ENCODE measurements around the gene LIMS3.
"Not testable (repeated sequence)": the region's sequence is repeated elsewhere in the genome, so short reads cannot be mapped to it uniquely, and the experiment has no call there.

Gene LIMS3

GRCh38 chr2:109910789-109911188, 12.3 kb downstream of the LIMS3 start:
- not testable (repeated sequence) for H3K27me3 ChIP-seq (ENCODE audit: insufficient read depth, low read depth, severe bottlenecking); H3K9me3 ChIP-seq (ENCODE audit: severe bottlenecking); DNase-seq; H3K27ac ChIP-seq; H3K36me3 ChIP-seq; H3K4me3 ChIP-seq (ENCODE audit: low read depth, low read length)

- not testable (repeated sequence) for DNase-seq; H3K9me3 ChIP-seq (ENCODE audit: severe bottlenecking); H3K4me3 ChIP-seq (ENCODE audit: low read depth, low read length); H3K27me3 ChIP-seq (ENCODE audit: insufficient read depth, low read depth, severe bottlenecking); H3K27ac ChIP-seq; H3K36me3 ChIP-seq
Observed at GRCh38 chr2:109913911-109914310, 15.4 kb downstream of the LIMS3 start.

GRCh38 chr2:109914552-109914951, 16.1 kb downstream of the LIMS3 start:
- H3K36me3 ChIP-seq; H3K9me3 ChIP-seq (ENCODE audit: severe bottlenecking); H3K4me3 ChIP-seq (ENCODE audit: low read depth, low read length); DNase-seq; H3K27me3 ChIP-seq (ENCODE audit: insufficient read depth, low read depth, severe bottlenecking); H3K27ac ChIP-seq: not testable (repeated sequence)

- not testable (repeated sequence) for H3K4me3 ChIP-seq (ENCODE audit: low read depth, low read length); H3K27ac ChIP-seq; DNase-seq; H3K36me3 ChIP-seq; H3K27me3 ChIP-seq (ENCODE audit: insufficient read depth, low read depth, severe bottlenecking); H3K9me3 ChIP-seq (ENCODE audit: severe bottlenecking)
Observed at GRCh38 chr2:109915830-109916229, 17.3 kb downstream of the LIMS3 start.

- not testable (repeated sequence) for DNase-seq; H3K27me3 ChIP-seq (ENCODE audit: insufficient read depth, low read depth, severe bottlenecking); H3K9me3 ChIP-seq (ENCODE audit: severe bottlenecking); H3K36me3 ChIP-seq; H3K27ac ChIP-seq; H3K4me3 ChIP-seq (ENCODE audit: low read depth, low read length)
Observed at GRCh38 chr2:109920162-109920561, 21.7 kb downstream of the LIMS3 start.

GRCh38 chr2:109921543-109922384, 23.3 kb downstream of the LIMS3 start:
- not testable (repeated sequence) for H3K9me3 ChIP-seq (ENCODE audit: severe bottlenecking); H3K36me3 ChIP-seq; H3K27me3 ChIP-seq (ENCODE audit: insufficient read depth, low read depth, severe bottlenecking); H3K27ac ChIP-seq; DNase-seq; H3K4me3 ChIP-seq (ENCODE audit: low read depth, low read length)

GRCh38 chr2:109924481-109924880, 26.0 kb downstream of the LIMS3 start:
- not testable (repeated sequence) for H3K27me3 ChIP-seq (ENCODE audit: insufficient read depth, low read depth, severe bottlenecking); H3K4me3 ChIP-seq (ENCODE audit: low read depth, low read length); H3K27ac ChIP-seq; H3K9me3 ChIP-seq (ENCODE audit: severe bottlenecking); DNase-seq; H3K36me3 ChIP-seq

GRCh38 chr2:109927803-109928202, 29.3 kb downstream of the LIMS3 start:
- H3K9me3 ChIP-seq (ENCODE audit: severe bottlenecking); H3K27me3 ChIP-seq (ENCODE audit: insufficient read depth, low read depth, severe bottlenecking); H3K27ac ChIP-seq; H3K36me3 ChIP-seq; H3K4me3 ChIP-seq (ENCODE audit: low read depth, low read length); DNase-seq: not testable (repeated sequence)

GRCh38 chr2:109929222-109929621, 30.7 kb downstream of the LIMS3 start:
- not testable (repeated sequence) for H3K9me3 ChIP-seq (ENCODE audit: severe bottlenecking); H3K27ac ChIP-seq; H3K36me3 ChIP-seq; DNase-seq; H3K27me3 ChIP-seq (ENCODE audit: insufficient read depth, low read depth, severe bottlenecking); H3K4me3 ChIP-seq (ENCODE audit: low read depth, low read length)

GRCh38 chr2:109936534-109936933, 38.0 kb downstream of the LIMS3 start:
- not testable (repeated sequence) for H3K36me3 ChIP-seq; H3K9me3 ChIP-seq (ENCODE audit: severe bottlenecking); H3K4me3 ChIP-seq (ENCODE audit: low read depth, low read length); DNase-seq; H3K27ac ChIP-seq; H3K27me3 ChIP-seq (ENCODE audit: insufficient read depth, low read depth, severe bottlenecking)

- H3K9me3 ChIP-seq (ENCODE audit: severe bottlenecking); DNase-seq; H3K4me3 ChIP-seq (ENCODE audit: low read depth, low read length); H3K27ac ChIP-seq; H3K36me3 ChIP-seq; H3K27me3 ChIP-seq (ENCODE audit: insufficient read depth, low read depth, severe bottlenecking): not testable (repeated sequence)
Observed at GRCh38 chr2:109945362-109945761, 46.9 kb downstream of the LIMS3 start.

GRCh38 chr2:109947262-109947958, 48.9 kb downstream of the LIMS3 start:
- H3K4me3 ChIP-seq (ENCODE audit: low read depth, low read length); H3K9me3 ChIP-seq (ENCODE audit: severe bottlenecking); DNase-seq; H3K27ac ChIP-seq; H3K36me3 ChIP-seq; H3K27me3 ChIP-seq (ENCODE audit: insufficient read depth, low read depth, severe bottlenecking): not testable (repeated sequence)

GRCh38 chr2:109947959-109948520, 49.6 kb downstream of the LIMS3 start:
- not testable (repeated sequence) for H3K27ac ChIP-seq; DNase-seq; H3K4me3 ChIP-seq (ENCODE audit: low read depth, low read length); H3K27me3 ChIP-seq (ENCODE audit: insufficient read depth, low read depth, severe bottlenecking); H3K9me3 ChIP-seq (ENCODE audit: severe bottlenecking); H3K36me3 ChIP-seq

- not testable (repeated sequence) for H3K36me3 ChIP-seq; H3K27me3 ChIP-seq (ENCODE audit: insufficient read depth, low read depth, severe bottlenecking); H3K9me3 ChIP-seq (ENCODE audit: severe bottlenecking); H3K4me3 ChIP-seq (ENCODE audit: low read depth, low read length); DNase-seq; H3K27ac ChIP-seq
Observed at GRCh38 chr2:109950146-109950843, 51.8 kb downstream of the LIMS3 start.

All from WERI-Rb-1 (cell line).